GM13977 (cell line): ENCODE data around the gene MSI2.

Experiments
- DNase-seq: peaks from one replicate; pipeline ENCODE4 v3.0.0; 2012; ENCODE audit warnings: low spot score
- CTCF ChIP-seq: IDR thresholded peaks from 2 replicates; pipeline ENCODE4 v1.5.1; 2012; ENCODE audit warnings: mild to moderate bottlenecking, control low read depth; ENCODE audit not compliant: insufficient read depth; ENCODE audit errors: extremely low read depth, missing control alignments
- in situ Hi-C: fragments of 300-500 bp; cut with MboI; formaldehyde crosslinking; loops from one replicate; pipeline ENCODE4 v1.12.0; 2022; ENCODE audit warnings: low sequenced_read_pairs, low pct_unique_long_range_greater_than_20kb, mixed read lengths, inconsistent platforms; ENCODE audit not compliant: unreplicated experiment

The MSI2 gene

GRCh38 chr17:57565176-57565575 is 308.9 kb downstream of the MSI2 start:
- TF ChIP-seq CTCF, result no peak
- in situ Hi-C loops, result no loop called here

GRCh38 chr17:57566721-57567120 is 310.4 kb downstream of the MSI2 start:
- in situ Hi-C loops, result no loop called here

More at GRCh38 chr17:57565176-57565575, 308.9 kb downstream of the MSI2 start:
- no peak for DNase-seq

DNA sequence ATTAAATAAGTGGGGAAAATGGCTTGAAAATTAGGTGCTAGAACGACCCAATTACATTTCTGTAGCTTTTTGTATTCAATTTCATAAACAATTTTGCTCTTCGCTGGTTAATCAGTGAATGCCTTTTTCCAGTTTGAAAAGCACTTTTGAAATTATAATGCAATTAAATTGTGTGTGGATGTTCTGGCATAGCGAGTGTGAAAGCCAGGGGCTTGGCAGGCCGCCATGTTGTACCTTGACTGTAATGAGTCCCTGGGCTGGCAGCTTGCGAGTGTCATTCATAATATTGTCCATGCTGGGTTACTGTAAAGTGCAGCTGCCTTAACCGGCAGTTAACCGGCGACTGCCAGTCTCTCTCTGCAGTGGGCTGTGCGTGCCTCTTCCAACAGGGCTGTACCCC is 310.9 kb downstream of the MSI2 start:
- DNase-seq, result no peak
- in situ Hi-C loops, result no loop called here
- no peak for TF ChIP-seq CTCF

More at GRCh38 chr17:57566721-57567120, 310.4 kb downstream of the MSI2 start:
- no peak for TF ChIP-seq CTCF
- no peak for DNase-seq

GRCh38 chr17:57568340-57568739 is 312.0 kb downstream of the MSI2 start:
- DNase-seq, result no peak
- no peak for TF ChIP-seq CTCF
- in situ Hi-C loops, result no loop called here

DNA sequence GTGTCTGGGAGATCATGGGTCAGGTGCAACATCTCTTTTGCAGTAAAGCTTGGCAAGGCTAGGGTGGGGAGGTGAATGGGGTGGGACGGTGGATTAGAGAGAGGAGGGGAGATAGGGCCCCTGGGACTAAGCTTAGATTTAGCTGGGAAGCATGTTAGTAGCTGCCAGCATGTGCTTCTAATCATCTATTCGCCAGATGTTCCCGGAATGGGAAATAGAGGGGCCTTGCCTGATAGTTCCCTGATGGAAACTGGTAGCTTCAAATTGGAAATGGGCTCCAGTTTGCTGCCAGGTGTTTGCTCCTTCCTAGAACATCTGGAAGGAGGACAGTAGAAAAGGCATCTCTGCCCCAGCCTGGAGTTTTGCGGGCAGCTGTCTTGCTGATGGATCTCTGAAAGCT is 312.7 kb downstream of the MSI2 start:
- TF ChIP-seq CTCF, result no peak
- in situ Hi-C loops, result no loop called here

GRCh38 chr17:57569853-57570252 is 313.5 kb downstream of the MSI2 start:
- DNase-seq, result no peak
- no peak for TF ChIP-seq CTCF

More for the DNA sequence above, 312.7 kb downstream of the MSI2 start:
- no peak for DNase-seq

GRCh38 chr17:57570724-57571344 is 314.5 kb downstream of the MSI2 start:
- in situ Hi-C loops, result no loop called here
- no peak for TF ChIP-seq CTCF
- no peak for DNase-seq

More at GRCh38 chr17:57569853-57570252, 313.5 kb downstream of the MSI2 start:
- in situ Hi-C loops, result no loop called here
